Measurements from ENCODE around the gene CYTH4.

- TF ChIP-seq CTCF (IDR thresholded peaks at IDR 0.05) = no peak
- TF ChIP-seq POLR2A (IDR thresholded peaks at IDR 0.05) = no peak
Observed at GRCh38 chr22:37253126-37253660, 29.1 kb upstream of the CYTH4 start.

Measured in Peyer's patch (tissue), 4 donors.